ENCODE results near the gene MED13L. TPM values are rescaled to one million over a fixed set of nuclear protein-coding genes. Genes with fewer than 3 reads are reported as not detected.

The MED13L gene
- total and polyA plus RNA-seq, 12 donors, result 9.4 to 76.5 (median 64.2) TPM

DNA sequence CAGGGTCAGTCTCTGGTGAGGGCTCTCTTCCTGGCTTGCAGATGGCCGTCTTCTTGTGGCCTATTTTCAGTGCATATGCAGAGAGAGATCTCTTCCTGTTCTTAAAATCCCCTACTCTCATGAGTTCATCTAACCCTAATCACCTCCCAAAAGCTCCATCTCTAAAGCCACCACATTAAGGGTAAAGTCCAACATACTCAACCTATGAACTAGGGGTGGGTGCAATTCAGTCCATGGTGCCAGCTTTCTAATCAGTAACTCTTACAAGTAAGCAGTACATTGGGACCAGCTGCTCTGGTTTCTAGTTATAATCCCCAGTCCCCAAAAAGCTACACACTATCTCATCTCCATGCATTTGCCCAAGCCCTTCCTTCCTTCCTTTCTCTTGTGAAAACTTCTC, 365.1 kb downstream of the MED13L start:
- DNase-seq, result no peak
- intact Hi-C loops (cut with DNase I), result loop anchor here in 7 of 10 donors (10.0 kb wide), 6 partner anchors 118 to 1928 kb away; no protein-coding TSS in a partner anchor
- peaks cover 0 to 9% (median 0%) of the 10 kb centered on the region in 11 donors for H3K9me3 ChIP-seq
- 77 to 78% methylated on average over 1 of the region's 1 CpG for WGBS, 2 donors
- H3K4me1 ChIP-seq, result peaks cover 0 to 4% (median 3%) of the 10 kb centered on the region in 9 donors
- H3K4me3 ChIP-seq, result no peak overlapping the region
- no peak for ATAC-seq
- H3K36me3 ChIP-seq, result no peaks in the 10 kb centered on the region
- TF ChIP-seq, protein P1, sequence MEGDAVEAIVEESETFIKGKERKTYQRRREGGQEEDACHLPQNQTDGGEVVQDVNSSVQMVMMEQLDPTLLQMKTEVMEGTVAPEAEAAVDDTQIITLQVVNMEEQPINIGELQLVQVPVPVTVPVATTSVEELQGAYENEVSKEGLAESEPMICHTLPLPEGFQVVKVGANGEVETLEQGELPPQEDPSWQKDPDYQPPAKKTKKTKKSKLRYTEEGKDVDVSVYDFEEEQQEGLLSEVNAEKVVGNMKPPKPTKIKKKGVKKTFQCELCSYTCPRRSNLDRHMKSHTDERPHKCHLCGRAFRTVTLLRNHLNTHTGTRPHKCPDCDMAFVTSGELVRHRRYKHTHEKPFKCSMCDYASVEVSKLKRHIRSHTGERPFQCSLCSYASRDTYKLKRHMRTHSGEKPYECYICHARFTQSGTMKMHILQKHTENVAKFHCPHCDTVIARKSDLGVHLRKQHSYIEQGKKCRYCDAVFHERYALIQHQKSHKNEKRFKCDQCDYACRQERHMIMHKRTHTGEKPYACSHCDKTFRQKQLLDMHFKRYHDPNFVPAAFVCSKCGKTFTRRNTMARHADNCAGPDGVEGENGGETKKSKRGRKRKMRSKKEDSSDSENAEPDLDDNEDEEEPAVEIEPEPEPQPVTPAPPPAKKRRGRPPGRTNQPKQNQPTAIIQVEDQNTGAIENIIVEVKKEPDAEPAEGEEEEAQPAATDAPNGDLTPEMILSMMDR (IDR thresholded peaks at IDR 0.05), result no peak
- H3K27me3 ChIP-seq, result peaks cover 0 to 30% (median 20%) of the 10 kb centered on the region in 7 donors
- no peak overlapping the region for H3K27ac ChIP-seq

DNA sequence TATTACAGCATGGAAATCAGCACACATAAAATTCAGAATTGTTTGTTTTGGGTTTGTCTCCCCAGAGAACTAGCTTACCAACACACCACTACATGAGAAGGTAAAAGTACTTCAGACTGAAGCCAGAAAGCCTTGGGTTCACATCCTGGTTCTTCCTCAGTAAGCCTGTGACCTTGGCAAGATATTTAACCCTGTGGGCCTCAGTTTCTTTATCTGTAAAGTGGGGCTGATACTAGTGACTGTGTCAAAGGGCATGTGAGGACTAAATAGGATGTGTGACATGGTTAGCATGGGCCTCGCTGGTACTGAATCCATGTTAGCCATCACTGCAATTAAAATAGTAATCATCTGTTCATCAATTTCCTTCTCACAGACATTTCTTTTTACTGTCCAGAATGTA, 366.1 kb downstream of the MED13L start:
- Histone ChIP-seq H3K36me3 (no peaks in the 10 kb centered on the region), H3K27me3 (peaks cover 0 to 24% (median 9%) of the 10 kb centered on the region in 7 donors), H3K4me3 (no peak overlapping the region), H3K4me1 (no peaks in the 10 kb centered on the region), H3K9me3 (peaks cover 0 to 9% (median 0%) of the 10 kb centered on the region in 11 donors), H3K27ac (no peak overlapping the region)
- ATAC-seq, result no peak
- TF ChIP-seq, protein P1 (IDR thresholded peaks at IDR 0.05), result no peak
- no peak for DNase-seq
- intact Hi-C loops (cut with DNase I), result loop anchor here in 7 of 10 donors (10.0 kb wide), 6 partner anchors 117 to 1927 kb away; no protein-coding TSS in a partner anchor
- WGBS, 2 donors, result 93 to 96% methylated on average over 1 of the region's 1 CpG

DNA sequence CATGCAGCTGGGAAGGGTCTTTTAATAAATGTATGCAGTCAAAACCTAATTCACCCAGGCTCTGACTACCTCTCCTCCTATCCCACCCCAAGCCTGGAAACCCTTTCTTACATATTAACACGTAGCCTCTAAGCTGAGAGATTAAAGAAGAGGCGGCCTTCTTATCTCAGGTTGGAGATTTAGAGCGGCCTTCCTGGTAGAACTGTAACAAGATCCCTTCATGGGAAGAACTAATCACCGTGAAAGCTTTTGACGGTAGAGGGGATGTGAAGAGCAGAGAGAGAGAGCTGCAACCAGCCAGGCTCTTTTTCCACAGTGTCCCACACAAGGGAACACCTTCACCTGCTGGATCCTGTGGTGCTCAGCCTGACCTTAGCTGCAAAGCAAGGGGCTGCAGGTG, 367.4 kb downstream of the MED13L start:
- H3K4me3 ChIP-seq, result no peak overlapping the region
- intact Hi-C loops (cut with DNase I), result loop anchor here in 7 of 10 donors (10.0 kb wide), 6 partner anchors 115 to 1925 kb away; no protein-coding TSS in a partner anchor
- no peak overlapping the region for H3K27ac ChIP-seq
- WGBS, 2 donors, result 56 to 67% methylated on average over 5 of the region's 5 CpGs
- no peaks in the 10 kb centered on the region for H3K4me1 ChIP-seq
- H3K9me3 ChIP-seq, result peaks cover 0 to 9% (median 0%) of the 10 kb centered on the region in 11 donors
- ATAC-seq, result no peak
- peaks cover 0 to 22% (median 0%) of the 10 kb centered on the region in 7 donors for H3K27me3 ChIP-seq
- H3K36me3 ChIP-seq, result no peaks in the 10 kb centered on the region
- TF ChIP-seq, protein P1 (IDR thresholded peaks at IDR 0.05), result no peak
- DNase-seq, result no peak

Small RNA genes lying within 50 kb of the gene (microRNA-seq; reads per million reads assigned to microRNA genes)
- gene MIR620, result 0 reads per million in 2 donors

All from heart right ventricle (tissue), 16 donors.